NCI-H446 (cell line): ENCODE results near the gene ARSB.
"Not testable (repeated sequence)": the region's sequence is repeated elsewhere in the genome, so short reads cannot be mapped to it uniquely, and the experiment has no call there.

Source experiments
- DNase-seq, 2 experiments: peaks; one replicate each; lab custom pipeline; 2025; lab: John Stamatoyannopoulos, UW

ARSB gene

GRCh38 chr5:78995521-78996007, 10.5 kb upstream of the ARSB start:
- DNase-seq = no peak

- DNase-seq = no peak
These were observed 8.1 kb upstream of the ARSB start for GRCh38 chr5:78993165-78993564.

- no peak for DNase-seq
These were observed 7.0 kb upstream of the ARSB start for GRCh38 chr5:78992146-78992545.

GRCh38 chr5:78989080-78989479, 4.0 kb upstream of the ARSB start:
- no peak for DNase-seq

GRCh38 chr5:78985725-78986223, 664 bp upstream of the ARSB start:
- no peak for DNase-seq

GRCh38 chr5:78984439-78985115, 533 bp downstream of the ARSB start:
- peak; percentile 50 to 88 for DNase-seq

GRCh38 chr5:78983601-78984438, 1.3 kb downstream of the ARSB start:
- no peak for DNase-seq

GRCh38 chr5:78983194-78983593, 1.9 kb downstream of the ARSB start:
- not testable (repeated sequence) for DNase-seq

GRCh38 chr5:78979909-78980308, 5.2 kb downstream of the ARSB start:
- DNase-seq = no peak

- no peak for DNase-seq
These were observed 5.9 kb downstream of the ARSB start for GRCh38 chr5:78979117-78979742.

- DNase-seq = no peak
These were observed 10.1 kb downstream of the ARSB start for GRCh38 chr5:78975035-78975434.

GRCh38 chr5:78974601-78975000, 10.5 kb downstream of the ARSB start:
- no peak for DNase-seq

GRCh38 chr5:78974011-78974410, 11.1 kb downstream of the ARSB start:
- DNase-seq = peak in 1 of 2 experiments; percentile 60

- DNase-seq = peak; percentile 54 to 84
These were observed 12.3 kb downstream of the ARSB start for GRCh38 chr5:78972654-78973428.

GRCh38 chr5:78971998-78972397, 13.1 kb downstream of the ARSB start:
- DNase-seq = no peak

GRCh38 chr5:78968781-78969180, 16.3 kb downstream of the ARSB start:
- no peak for DNase-seq

- DNase-seq = peak; percentile 29 to 70
These were observed 20.2 kb downstream of the ARSB start for GRCh38 chr5:78964889-78965288.

- no peak for DNase-seq
These were observed 23.4 kb downstream of the ARSB start for GRCh38 chr5:78961743-78962142.

- DNase-seq = no peak
These were observed 25.3 kb downstream of the ARSB start for GRCh38 chr5:78959767-78960166.

GRCh38 chr5:78958672-78959445, 26.3 kb downstream of the ARSB start:
- no peak for DNase-seq

GRCh38 chr5:78956901-78957300, 28.2 kb downstream of the ARSB start:
- DNase-seq = no peak
